GM12872 (cell line): ENCODE results near the gene SLC44A5.

Experiments used
- CTCF ChIP-seq: IDR thresholded peaks from 3 replicates; pipeline ENCODE4 v1.5.1; 2011; ENCODE audit warnings: low read depth, mild to moderate bottlenecking, low read length, moderate library complexity; ENCODE audit not compliant: insufficient read depth

SLC44A5 gene

GRCh38 chr1:75554181-75554580, 56.7 kb downstream of the SLC44A5 start:
- TF ChIP-seq CTCF = no peak

GRCh38 chr1:75550559-75550958, 60.4 kb downstream of the SLC44A5 start:
- TF ChIP-seq CTCF = no peak

- TF ChIP-seq CTCF = no peak
These were observed 62.0 kb downstream of the SLC44A5 start for GRCh38 chr1:75548721-75549480.

- TF ChIP-seq CTCF = no peak
These were observed 67.2 kb downstream of the SLC44A5 start for GRCh38 chr1:75543705-75544104.

- no peak for TF ChIP-seq CTCF
These were observed 67.9 kb downstream of the SLC44A5 start for GRCh38 chr1:75542818-75543570.

GRCh38 chr1:75539230-75540116, 71.4 kb downstream of the SLC44A5 start:
- TF ChIP-seq CTCF = no peak

GRCh38 chr1:75533085-75533484, 77.8 kb downstream of the SLC44A5 start:
- no peak for TF ChIP-seq CTCF
